ENCODE data around the gene CASP8AP2. TPM values are rescaled to one million over a fixed set of nuclear protein-coding genes. Genes with fewer than 3 reads are reported as not detected.

The CASP8AP2 gene
- total and polyA plus RNA-seq, 9 of the 15 experiments (the other 6 are each of a cell fraction or from before 2014, with no cell fraction given), result 10.6 to 30.0 (median 19.1) TPM

DNA sequence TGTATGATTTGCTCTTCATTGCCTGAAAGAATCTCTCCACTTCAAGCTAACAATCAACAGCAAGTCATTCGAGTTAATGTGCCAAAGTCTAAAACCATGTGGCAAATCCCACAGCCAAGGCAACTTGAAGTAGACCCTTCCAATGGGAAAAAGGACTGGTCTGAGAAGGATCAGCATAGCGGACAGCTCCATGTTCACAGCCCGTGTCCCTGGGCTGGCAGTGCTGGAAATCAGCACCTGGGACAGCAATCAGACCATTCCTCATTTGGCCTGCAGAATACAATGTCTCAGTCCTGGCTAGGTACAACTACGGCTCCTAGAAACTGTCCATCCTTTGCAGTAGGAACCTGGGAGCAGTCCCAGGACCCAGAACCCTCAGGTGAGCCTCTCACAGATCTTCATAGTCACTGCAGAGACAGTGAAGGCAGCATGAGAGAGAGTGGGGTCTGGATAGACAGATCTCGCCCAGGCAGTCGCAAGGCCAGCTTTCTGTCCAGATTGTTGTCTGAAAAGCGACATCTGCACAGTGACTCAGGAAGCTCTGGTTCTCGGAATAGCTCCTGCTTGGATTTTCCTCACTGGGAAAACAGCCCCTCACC is 65.7 kb downstream of the CASP8AP2 start (continued):
- TF ChIP-seq, protein P1, sequence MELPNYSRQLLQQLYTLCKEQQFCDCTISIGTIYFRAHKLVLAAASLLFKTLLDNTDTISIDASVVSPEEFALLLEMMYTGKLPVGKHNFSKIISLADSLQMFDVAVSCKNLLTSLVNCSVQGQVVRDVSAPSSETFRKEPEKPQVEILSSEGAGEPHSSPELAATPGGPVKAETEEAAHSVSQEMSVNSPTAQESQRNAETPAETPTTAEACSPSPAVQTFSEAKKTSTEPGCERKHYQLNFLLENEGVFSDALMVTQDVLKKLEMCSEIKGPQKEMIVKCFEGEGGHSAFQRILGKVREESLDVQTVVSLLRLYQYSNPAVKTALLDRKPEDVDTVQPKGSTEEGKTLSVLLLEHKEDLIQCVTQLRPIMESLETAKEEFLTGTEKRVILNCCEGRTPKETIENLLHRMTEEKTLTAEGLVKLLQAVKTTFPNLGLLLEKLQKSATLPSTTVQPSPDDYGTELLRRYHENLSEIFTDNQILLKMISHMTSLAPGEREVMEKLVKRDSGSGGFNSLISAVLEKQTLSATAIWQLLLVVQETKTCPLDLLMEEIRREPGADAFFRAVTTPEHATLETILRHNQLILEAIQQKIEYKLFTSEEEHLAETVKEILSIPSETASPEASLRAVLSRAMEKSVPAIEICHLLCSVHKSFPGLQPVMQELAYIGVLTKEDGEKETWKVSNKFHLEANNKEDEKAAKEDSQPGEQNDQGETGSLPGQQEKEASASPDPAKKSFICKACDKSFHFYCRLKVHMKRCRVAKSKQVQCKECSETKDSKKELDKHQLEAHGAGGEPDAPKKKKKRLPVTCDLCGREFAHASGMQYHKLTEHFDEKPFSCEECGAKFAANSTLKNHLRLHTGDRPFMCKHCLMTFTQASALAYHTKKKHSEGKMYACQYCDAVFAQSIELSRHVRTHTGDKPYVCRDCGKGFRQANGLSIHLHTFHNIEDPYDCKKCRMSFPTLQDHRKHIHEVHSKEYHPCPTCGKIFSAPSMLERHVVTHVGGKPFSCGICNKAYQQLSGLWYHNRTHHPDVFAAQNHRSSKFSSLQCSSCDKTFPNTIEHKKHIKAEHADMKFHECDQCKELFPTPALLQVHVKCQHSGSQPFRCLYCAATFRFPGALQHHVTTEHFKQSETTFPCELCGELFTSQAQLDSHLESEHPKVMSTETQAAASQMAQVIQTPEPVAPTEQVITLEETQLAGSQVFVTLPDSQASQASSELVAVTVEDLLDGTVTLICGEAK (IDR thresholded peaks at IDR 0.05), result peak; percentile 69
- TF ChIP-seq, protein P1 (CRISPR knock-in tag; IDR thresholded peaks at IDR 0.05), result no peak
- TF ChIP-seq CXXC5 (CRISPR knock-in tag; IDR thresholded peaks at IDR 0.05) (peak; percentile 21; the same call in 1 of the 2 replicates), NCOA1 (IDR thresholded peaks at IDR 0.05; ENCODE audit: low read depth) (peak; percentile 87), SMARCC2 (IDR thresholded peaks at IDR 0.05; ENCODE audit: low read depth) (no peak), FOXJ3 (CRISPR knock-in tag; IDR thresholded peaks at IDR 0.05) (no peak), MEF2A (IDR thresholded peaks at IDR 0.05; ENCODE audit: control insufficient read depth, low read depth, low read length) (no peak), DDX20 (tag; IDR thresholded peaks at IDR 0.05; ENCODE audit: low read depth) (no peak), ZNF175 (CRISPR knock-in tag; IDR thresholded peaks at IDR 0.05; ENCODE audit: low read depth) (no peak), ZNF224 (CRISPR knock-in tag; IDR thresholded peaks at IDR 0.05) (peak; percentile 41; the same call in 1 of the 2 replicates), HDGF (IDR thresholded peaks at IDR 0.05) (no peak), SUPT5H (IDR thresholded peaks at IDR 0.05) (no peak), ATF1 (CRISPR knock-in tag; IDR thresholded peaks at IDR 0.05) (no peak), ATF1 (tag; IDR thresholded peaks at IDR 0.05) (no peak)
- TF ChIP-seq, protein P2, sequence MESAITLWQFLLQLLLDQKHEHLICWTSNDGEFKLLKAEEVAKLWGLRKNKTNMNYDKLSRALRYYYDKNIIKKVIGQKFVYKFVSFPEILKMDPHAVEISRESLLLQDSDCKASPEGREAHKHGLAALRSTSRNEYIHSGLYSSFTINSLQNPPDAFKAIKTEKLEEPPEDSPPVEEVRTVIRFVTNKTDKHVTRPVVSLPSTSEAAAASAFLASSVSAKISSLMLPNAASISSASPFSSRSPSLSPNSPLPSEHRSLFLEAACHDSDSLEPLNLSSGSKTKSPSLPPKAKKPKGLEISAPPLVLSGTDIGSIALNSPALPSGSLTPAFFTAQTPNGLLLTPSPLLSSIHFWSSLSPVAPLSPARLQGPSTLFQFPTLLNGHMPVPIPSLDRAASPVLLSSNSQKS (CRISPR knock-in tag; IDR thresholded peaks at IDR 0.05), result no peak
- TF ChIP-seq, protein P3, sequence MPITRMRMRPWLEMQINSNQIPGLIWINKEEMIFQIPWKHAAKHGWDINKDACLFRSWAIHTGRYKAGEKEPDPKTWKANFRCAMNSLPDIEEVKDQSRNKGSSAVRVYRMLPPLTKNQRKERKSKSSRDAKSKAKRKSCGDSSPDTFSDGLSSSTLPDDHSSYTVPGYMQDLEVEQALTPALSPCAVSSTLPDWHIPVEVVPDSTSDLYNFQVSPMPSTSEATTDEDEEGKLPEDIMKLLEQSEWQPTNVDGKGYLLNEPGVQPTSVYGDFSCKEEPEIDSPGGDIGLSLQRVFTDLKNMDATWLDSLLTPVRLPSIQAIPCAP (CRISPR knock-in tag; IDR thresholded peaks at IDR 0.05; ENCODE audit: borderline replicate concordance), result no peak; the same call in 1 of the 2 replicates
- TF ChIP-seq, protein P4, sequence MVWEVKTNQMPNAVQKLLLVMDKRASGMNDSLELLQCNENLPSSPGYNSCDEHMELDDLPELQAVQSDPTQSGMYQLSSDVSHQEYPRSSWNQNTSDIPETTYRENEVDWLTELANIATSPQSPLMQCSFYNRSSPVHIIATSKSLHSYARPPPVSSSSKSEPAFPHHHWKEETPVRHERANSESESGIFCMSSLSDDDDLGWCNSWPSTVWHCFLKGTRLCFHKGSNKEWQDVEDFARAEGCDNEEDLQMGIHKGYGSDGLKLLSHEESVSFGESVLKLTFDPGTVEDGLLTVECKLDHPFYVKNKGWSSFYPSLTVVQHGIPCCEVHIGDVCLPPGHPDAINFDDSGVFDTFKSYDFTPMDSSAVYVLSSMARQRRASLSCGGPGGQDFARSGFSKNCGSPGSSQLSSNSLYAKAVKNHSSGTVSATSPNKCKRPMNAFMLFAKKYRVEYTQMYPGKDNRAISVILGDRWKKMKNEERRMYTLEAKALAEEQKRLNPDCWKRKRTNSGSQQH (CRISPR knock-in tag; IDR thresholded peaks at IDR 0.05), result no peak

All from K562 (cell line).